ENCODE results near the gene VTI1A.

GRCh38 chr10:112809736-112810135, 362.7 kb downstream of the VTI1A start:
- no peak for TF ChIP-seq CTCF (IDR thresholded peaks at IDR 0.05)
- no peak for TF ChIP-seq POLR2A (IDR thresholded peaks at IDR 0.05)
